ENCODE measurements around the gene EXOG.

DNA sequence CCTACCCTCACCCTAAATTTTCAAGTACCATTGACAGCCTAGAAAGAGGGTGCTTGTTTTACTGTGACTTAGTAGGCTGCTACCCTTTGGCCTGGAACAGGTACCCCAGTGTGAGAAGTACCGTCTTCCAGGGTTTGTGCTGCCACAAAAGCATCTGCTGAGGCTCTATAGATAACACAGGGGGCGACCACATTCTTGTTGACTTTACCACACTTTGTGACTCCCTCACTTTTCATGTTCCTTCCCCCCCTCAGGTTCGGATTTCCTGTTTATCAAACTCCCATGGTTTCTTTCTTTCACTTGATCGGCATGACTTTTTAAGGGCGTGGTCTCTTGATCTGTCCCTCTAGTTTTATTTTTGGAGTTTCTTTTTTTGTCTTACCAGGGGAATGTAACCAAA, 23.5 kb downstream of the EXOG start:
- TF ChIP-seq, protein P1, sequence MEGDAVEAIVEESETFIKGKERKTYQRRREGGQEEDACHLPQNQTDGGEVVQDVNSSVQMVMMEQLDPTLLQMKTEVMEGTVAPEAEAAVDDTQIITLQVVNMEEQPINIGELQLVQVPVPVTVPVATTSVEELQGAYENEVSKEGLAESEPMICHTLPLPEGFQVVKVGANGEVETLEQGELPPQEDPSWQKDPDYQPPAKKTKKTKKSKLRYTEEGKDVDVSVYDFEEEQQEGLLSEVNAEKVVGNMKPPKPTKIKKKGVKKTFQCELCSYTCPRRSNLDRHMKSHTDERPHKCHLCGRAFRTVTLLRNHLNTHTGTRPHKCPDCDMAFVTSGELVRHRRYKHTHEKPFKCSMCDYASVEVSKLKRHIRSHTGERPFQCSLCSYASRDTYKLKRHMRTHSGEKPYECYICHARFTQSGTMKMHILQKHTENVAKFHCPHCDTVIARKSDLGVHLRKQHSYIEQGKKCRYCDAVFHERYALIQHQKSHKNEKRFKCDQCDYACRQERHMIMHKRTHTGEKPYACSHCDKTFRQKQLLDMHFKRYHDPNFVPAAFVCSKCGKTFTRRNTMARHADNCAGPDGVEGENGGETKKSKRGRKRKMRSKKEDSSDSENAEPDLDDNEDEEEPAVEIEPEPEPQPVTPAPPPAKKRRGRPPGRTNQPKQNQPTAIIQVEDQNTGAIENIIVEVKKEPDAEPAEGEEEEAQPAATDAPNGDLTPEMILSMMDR (optimal IDR thresholded peaks at IDR 0.05 in 1 of 3, IDR thresholded peaks at IDR 0.05 in 1 of 3, conservative IDR thresholded peaks at IDR 0.05 in 1 of 3; ENCODE audit: extremely low read depth in 1 of 3, insufficient read depth in 2 of 3, low read length in 3 of 3), result no peak
- TF ChIP-seq EZH2 (IDR thresholded peaks at IDR 0.05; ENCODE audit: low read length), result no peak
